Erythroblast (primary cell): ENCODE results near the gene CLEC10A.

Experiments
- GATA1 ChIP-seq: IDR thresholded peaks from 2 replicates; pipeline ENCODE4 v1.6.1; 2011; ENCODE audit warnings: low read depth, mild to moderate bottlenecking, control low read depth, low read length, moderate library complexity
- POLR2A ChIP-seq: IDR thresholded peaks from 2 replicates; pipeline ENCODE4 v1.6.1; 2011; ENCODE audit warnings: mild to moderate bottlenecking, low read length

GRCh38 chr17:7112510-7113108 is 32.6 kb upstream of the CLEC10A start:
- TF ChIP-seq POLR2A (no peak), GATA1 (no peak)
